Liver (tissue), 9 donors: ENCODE measurements around the gene CDH18. TPM values are rescaled to one million over a fixed set of nuclear protein-coding genes. Genes with fewer than 3 reads are reported as not detected.

Source experiments
- DNase-seq: peaks from one replicate; pipeline ENCODE4 v3.0.0-alpha.2; 2017; ENCODE audit warnings: low spot score
- H3K27ac ChIP-seq, 2 donors: one replicate each; pipeline ENCODE4 v1.7.0; 2013; ENCODE audit warnings: inconsistent platforms in 2 of 2, low read length in 2 of 2, control low read depth in 1 of 2, low read depth in 1 of 2, mild to moderate bottlenecking in 1 of 2
- H3K27me3 ChIP-seq, 4 donors: one replicate each; pipeline versions ENCODE4 v1.6.1 to v1.7.0; 2013; ENCODE audit warnings: low read length in 3 of 4, inconsistent platforms in 1 of 4, mild to moderate bottlenecking in 1 of 4, moderate library complexity in 1 of 4; ENCODE audit not compliant: control insufficient read depth in 4 of 4, insufficient read depth in 4 of 4
- H3K36me3 ChIP-seq, 4 donors: one replicate each; pipeline versions ENCODE4 v1.6.1 to v1.7.0; 2013; ENCODE audit warnings: low read length in 3 of 4, mild to moderate bottlenecking in 3 of 4, low read depth in 1 of 4, moderate library complexity in 1 of 4; ENCODE audit not compliant: control insufficient read depth in 4 of 4, insufficient read depth in 3 of 4
- H3K4me1 ChIP-seq, 4 donors: one replicate each; pipeline versions ENCODE4 v1.6.1 to v1.7.0; 2013; ENCODE audit warnings: low read length in 3 of 4, mild to moderate bottlenecking in 3 of 4, moderate library complexity in 1 of 4; ENCODE audit not compliant: control insufficient read depth in 4 of 4, insufficient read depth in 4 of 4
- H3K4me3 ChIP-seq, 3 donors: one replicate each; pipeline versions ENCODE4 v1.6.1 to v1.7.0; 2013; ENCODE audit warnings: low read length in 3 of 3, control low read depth in 1 of 3, low read depth in 1 of 3, mild to moderate bottlenecking in 1 of 3
- H3K9ac ChIP-seq, 2 donors: one replicate each; pipeline ENCODE4 v1.7.0; 2013; ENCODE audit warnings: low read length in 2 of 2, mild to moderate bottlenecking in 2 of 2, moderate library complexity in 2 of 2, control low read depth in 1 of 2, low read depth in 1 of 2
- H3K9me3 ChIP-seq, 4 donors: one replicate each; pipeline versions ENCODE4 v1.6.1 to v1.7.0; 2013; ENCODE audit warnings: low read length in 3 of 4; ENCODE audit not compliant: control insufficient read depth in 4 of 4
- ATF3 ChIP-seq: IDR thresholded peaks from 2 replicates; pipeline ENCODE4 v1.6.1; 2016; ENCODE audit warnings: antibody characterized with exemption
- CTCF ChIP-seq: fragments of 150-350 bp; IDR thresholded peaks from 2 replicates; pipeline ENCODE4 v1.5.1; 2017; ENCODE audit warnings: improper control_type of control experiment, low read depth, low read length; ENCODE audit not compliant: missing input control
- EGR1 ChIP-seq, 2 donors: IDR thresholded peaks; 2 replicates each; pipeline ENCODE4 v1.6.1; 2016 to 2018; ENCODE audit warnings: antibody characterized with exemption in 2 of 2, low read depth in 2 of 2
- FOXA1 ChIP-seq: IDR thresholded peaks from 2 replicates; pipeline ENCODE4 v1.6.1; 2016; ENCODE audit warnings: antibody characterized with exemption
- FOXA2 ChIP-seq: IDR thresholded peaks from 2 replicates; pipeline ENCODE4 v1.6.1; 2016; ENCODE audit warnings: antibody characterized with exemption
- GABPA ChIP-seq, 2 donors: IDR thresholded peaks in 1 of 2; conservative IDR thresholded peaks in 1 of 2; 2 replicates each; pipeline ENCODE4 v1.6.1; 2016; ENCODE audit warnings: antibody characterized with exemption in 2 of 2, mild to moderate bottlenecking in 1 of 2, moderate library complexity in 1 of 2
- HNF4A ChIP-seq, 2 donors: conservative IDR thresholded peaks; 2 replicates each; pipeline ENCODE4 v1.6.1; 2016; ENCODE audit warnings: antibody characterized with exemption in 2 of 2, mild to moderate bottlenecking in 2 of 2
- HNF4G ChIP-seq: IDR thresholded peaks from 2 replicates; pipeline ENCODE4 v1.6.1; 2016; ENCODE audit warnings: antibody characterized with exemption
- JUND ChIP-seq, 2 donors: IDR thresholded peaks; 2 replicates each; pipeline ENCODE4 v1.6.1; 2016; ENCODE audit warnings: antibody characterized with exemption in 2 of 2
- MAX ChIP-seq: IDR thresholded peaks from 2 replicates; pipeline ENCODE4 v1.6.1; 2016; ENCODE audit warnings: antibody characterized with exemption
- NR2F2 ChIP-seq: IDR thresholded peaks from 2 replicates; pipeline ENCODE4 v1.6.1; 2016; ENCODE audit warnings: antibody characterized with exemption
- RAD21 ChIP-seq, 2 donors: IDR thresholded peaks; 2 replicates each; pipeline ENCODE4 v1.6.1; 2016; ENCODE audit warnings: antibody characterized with exemption in 2 of 2, mild to moderate bottlenecking in 2 of 2
- REST ChIP-seq: IDR thresholded peaks from 2 replicates; pipeline ENCODE4 v1.6.1; 2016; ENCODE audit warnings: antibody characterized with exemption, mild to moderate bottlenecking
- RXRA ChIP-seq, 2 donors: IDR thresholded peaks; 2 replicates each; pipeline ENCODE4 v1.6.1; 2017 to 2018; ENCODE audit warnings: antibody characterized with exemption in 2 of 2, mild to moderate bottlenecking in 1 of 2
- SP1 ChIP-seq: IDR thresholded peaks from 2 replicates; pipeline ENCODE4 v1.6.1; 2018; ENCODE audit warnings: antibody characterized with exemption, mild to moderate bottlenecking
- TAF1 ChIP-seq: conservative IDR thresholded peaks from 2 replicates; pipeline ENCODE4 v1.6.1; 2016; ENCODE audit warnings: antibody characterized with exemption, mild to moderate bottlenecking
- YY1 ChIP-seq: IDR thresholded peaks from 2 replicates; pipeline ENCODE4 v1.6.1; 2016; ENCODE audit warnings: antibody characterized with exemption, mild to moderate bottlenecking
- ZBTB33 ChIP-seq: IDR thresholded peaks from 2 replicates; pipeline ENCODE4 v1.6.1; 2016; ENCODE audit warnings: antibody characterized with exemption
- WGBS: extraction: QIAGEN DNeasy Blood & Tissue Kit; methylation state at CpG from one replicate; pipeline ENCODE4 v1.1.7; 2013; 5-methylcytosine and 5-hydroxymethylcytosine counted together
- polyA plus RNA-seq, 2 donors: library from polyadenylated mRNA; stranded (reverse) in 1 of 2; unstranded in 1 of 2; fragments of 200-250 nt in 1 of 2; fragments of >200 nt in 1 of 2; fragmentation: Nextera tagmentation in 1 of 2; extraction: Ambion mirVana in 1 of 2; gene quantifications; one replicate each; pipeline versions ENCODE4 v1.2.1 to v1.2.3, GENCODE V29; 2013 to 2015
- total RNA-seq, 2 donors: library from RNA; depleted of rRNA; stranded (reverse); fragments of >200 nt; gene quantifications; one replicate each; pipeline ENCODE4 v1.2.3, GENCODE V29; 2014
- donor health status: healthy.
- donor health status: healthy.
- donor health status: healthy.
- donor health status: healthy.
- donor health status: healthy.

Gene CDH18
- total and polyA plus RNA-seq, 4 donors = 0.19 TPM; not detected in 3

- WGBS = 78% methylated on average over 1 of the region's 1 CpG
- TF ChIP-seq HNF4A (conservative IDR thresholded peaks at IDR 0.05) = no peak
- no peak for TF ChIP-seq SP1
- no peak for TF ChIP-seq RAD21 (IDR thresholded peaks at IDR 0.05)
- TF ChIP-seq YY1 = no peak
- no peak for TF ChIP-seq RXRA (IDR thresholded peaks at IDR 0.05)
- TF ChIP-seq GABPA (IDR thresholded peaks at IDR 0.05 in 1 of 2, conservative IDR thresholded peaks at IDR 0.05 in 1 of 2) = no peak
- TF ChIP-seq JUND (IDR thresholded peaks at IDR 0.05) = no peak
- no peak for TF ChIP-seq REST
- TF ChIP-seq NR2F2 = no peak
- no peak for TF ChIP-seq MAX
- no peak for TF ChIP-seq FOXA2
- no peak for TF ChIP-seq HNF4G
- no peak for TF ChIP-seq FOXA1
- no peak for TF ChIP-seq ZBTB33
- TF ChIP-seq ATF3 = no peak
- TF ChIP-seq TAF1 = no peak
- no peak for TF ChIP-seq EGR1 (IDR thresholded peaks at IDR 0.05; ENCODE audit: low read depth in 2 of 2)
- TF ChIP-seq CTCF = no peak
- Histone ChIP-seq H3K9me3 (no peaks in the 10 kb centered on the region), H3K36me3 (no peaks in the 10 kb centered on the region), H3K27ac (no peak overlapping the region), H3K4me1 (no peaks in the 10 kb centered on the region), H3K9ac (no peak overlapping the region), H3K27me3 (no peaks in the 10 kb centered on the region), H3K4me3 (no peak overlapping the region)
- no peak for DNase-seq
These were observed 274.3 kb downstream of the CDH18 start for GRCh38 chr5:19713740-19714139.

GRCh38 chr5:19709403-19709802 lies 278.6 kb downstream of the CDH18 start:
- Histone ChIP-seq H3K9ac (no peak overlapping the region), H3K27ac (no peak overlapping the region), H3K27me3 (no peaks in the 10 kb centered on the region), H3K4me3 (no peak overlapping the region), H3K4me1 (no peaks in the 10 kb centered on the region), H3K9me3 (no peaks in the 10 kb centered on the region), H3K36me3 (no peaks in the 10 kb centered on the region)
- TF ChIP-seq MAX = no peak
- TF ChIP-seq TAF1 = no peak
- no peak for TF ChIP-seq SP1
- no peak for TF ChIP-seq CTCF
- no peak for TF ChIP-seq ATF3
- TF ChIP-seq RXRA (IDR thresholded peaks at IDR 0.05) = no peak
- TF ChIP-seq GABPA (IDR thresholded peaks at IDR 0.05 in 1 of 2, conservative IDR thresholded peaks at IDR 0.05 in 1 of 2) = no peak
- no peak for TF ChIP-seq HNF4A (conservative IDR thresholded peaks at IDR 0.05)
- no peak for TF ChIP-seq RAD21 (IDR thresholded peaks at IDR 0.05)
- no peak for TF ChIP-seq HNF4G
- TF ChIP-seq FOXA2 = no peak
- TF ChIP-seq YY1 = no peak
- no peak for TF ChIP-seq FOXA1
- TF ChIP-seq ZBTB33 = no peak
- TF ChIP-seq EGR1 (IDR thresholded peaks at IDR 0.05; ENCODE audit: low read depth in 2 of 2) = no peak
- no peak for TF ChIP-seq NR2F2
- DNase-seq = no peak
- WGBS = 72% methylated on average over 2 of the region's 2 CpGs
